Neuronal stem cell (in vitro differentiated cells): Measurements from ENCODE around the gene PTPRG.

Experiments used
- DNase-seq: peaks from one replicate; pipeline ENCODE4 v3.0.0-alpha.2; 2013; ENCODE audit warnings: low spot score
- H2AFZ ChIP-seq: one replicate; pipeline ENCODE4 v1.6.1; 2013; ENCODE audit warnings: mild to moderate bottlenecking, low read length, inconsistent platforms
- H2AK5ac ChIP-seq: 2 replicates; pipeline ENCODE4 v1.6.1; 2013; ENCODE audit warnings: low read depth, mild to moderate bottlenecking, inconsistent platforms, low read length, moderate library complexity, mixed read lengths
- H2BK120ac ChIP-seq: 2 replicates; pipeline ENCODE4 v1.6.1; 2013; ENCODE audit warnings: low read depth, mild to moderate bottlenecking, inconsistent platforms, low read length, moderate library complexity, mixed read lengths
- H2BK12ac ChIP-seq: one replicate; pipeline ENCODE4 v1.6.1; 2013; ENCODE audit warnings: low read length, inconsistent platforms
- H2BK15ac ChIP-seq: 2 replicates; pipeline ENCODE4 v1.6.1; 2013; ENCODE audit warnings: mild to moderate bottlenecking, low read length, inconsistent platforms, mixed read lengths
- H2BK5ac ChIP-seq: one replicate; pipeline ENCODE4 v1.6.1; 2013; ENCODE audit warnings: inconsistent platforms, mild to moderate bottlenecking, low read length, moderate library complexity
- H3K14ac ChIP-seq: one replicate; pipeline ENCODE4 v1.6.1; 2013; ENCODE audit warnings: low read length, inconsistent platforms
- H3K18ac ChIP-seq: 2 replicates; pipeline ENCODE4 v1.6.1; 2013; ENCODE audit warnings: low read length, inconsistent platforms
- H3K23ac ChIP-seq: 2 replicates; pipeline ENCODE4 v1.6.1; 2013; ENCODE audit warnings: low read depth, mild to moderate bottlenecking, mixed read lengths, low read length, inconsistent platforms; ENCODE audit not compliant: poor library complexity
- H3K27ac ChIP-seq: replicated peaks from 3 replicates; pipeline ENCODE4 v1.5.1; 2013; ENCODE audit warnings: low read length, inconsistent platforms
- H3K27me3 ChIP-seq, 3 experiments: 2 replicates each; pipeline ENCODE4 v1.6.1; 2013; ENCODE audit warnings: low read length in 3 of 3, mild to moderate bottlenecking in 2 of 3, inconsistent platforms in 1 of 3, low read depth in 1 of 3, mixed read lengths in 1 of 3, moderate library complexity in 1 of 3; ENCODE audit not compliant: control insufficient read depth in 3 of 3, insufficient read depth in 3 of 3
- H3K36me3 ChIP-seq, 2 donors: replicated peaks in 1 of 2; 2 replicates each; pipeline ENCODE4 v1.6.1; 2013; ENCODE audit warnings: low read length in 2 of 2; ENCODE audit not compliant: control insufficient read depth in 2 of 2, insufficient read depth in 2 of 2
- H3K4ac ChIP-seq: 2 replicates; pipeline ENCODE4 v1.6.1; 2013; ENCODE audit warnings: inconsistent platforms, mild to moderate bottlenecking, low read length, moderate library complexity
- H3K4me1 ChIP-seq, 2 donors: 1 replicate in 1 of 2; 2 replicates in 1 of 2; pipeline ENCODE4 v1.6.1; 2013; ENCODE audit warnings: low read length in 2 of 2, low read depth in 1 of 2; ENCODE audit not compliant: control insufficient read depth in 2 of 2, insufficient read depth in 1 of 2
- H3K4me2 ChIP-seq: one replicate; pipeline ENCODE4 v1.6.1; 2013; ENCODE audit warnings: mild to moderate bottlenecking, low read length, inconsistent platforms; ENCODE audit not compliant: insufficient read depth, poor library complexity, severe bottlenecking
- H3K4me3 ChIP-seq, 2 donors: 2 replicates each; pipeline ENCODE4 v1.5.1; 2013; ENCODE audit warnings: low read length in 2 of 2, mild to moderate bottlenecking in 2 of 2, inconsistent platforms in 1 of 2, moderate library complexity in 1 of 2
- H3K79me1 ChIP-seq: one replicate; pipeline ENCODE4 v1.6.1; 2013; ENCODE audit warnings: low read depth, mild to moderate bottlenecking, inconsistent platforms, low read length, moderate library complexity
- H3K9ac ChIP-seq: one replicate; pipeline ENCODE4 v1.6.1; 2013; ENCODE audit warnings: mild to moderate bottlenecking, low read depth, low read length, inconsistent platforms; ENCODE audit not compliant: poor library complexity
- H3K9me3 ChIP-seq, 2 donors: replicated peaks in 1 of 2; 2 replicates each; pipeline versions ENCODE3 to v1.6.1; 2013; ENCODE audit warnings: low read length in 2 of 2, mild to moderate bottlenecking in 2 of 2, inconsistent platforms in 1 of 2, low read depth in 1 of 2, mixed read lengths in 1 of 2, moderate library complexity in 1 of 2; ENCODE audit not compliant: control insufficient read depth in 2 of 2, insufficient read depth in 1 of 2
- H4K8ac ChIP-seq: one replicate; pipeline ENCODE4 v1.6.1; 2013; ENCODE audit warnings: low read depth, mild to moderate bottlenecking, inconsistent platforms, low read length, moderate library complexity
- H4K91ac ChIP-seq: one replicate; pipeline ENCODE4 v1.6.1; 2013; ENCODE audit warnings: low read length, low read depth, mild to moderate bottlenecking, inconsistent platforms; ENCODE audit not compliant: poor library complexity
- WGBS, 2 donors: extraction: QIAGEN DNeasy Blood & Tissue Kit; methylation state at CpG; one replicate each; pipeline ENCODE4 v1.1.7; 2013; ENCODE audit warnings: missing lambda C conversion rate in 2 of 2, mixed read lengths in 1 of 2; ENCODE audit not compliant: insufficient read length in 2 of 2, insufficient replicate concordance in 1 of 2; ENCODE audit errors: extremely low coverage in 2 of 2; 5-methylcytosine and 5-hydroxymethylcytosine counted together

The PTPRG gene

GRCh38 chr3:61929617-61930016 is 368.2 kb downstream of the PTPRG start:
- Histone ChIP-seq H2AK5ac (no peak overlapping the region), H2BK12ac (no peak overlapping the region), H3K9ac (no peak overlapping the region), H3K27ac (no peak overlapping the region), H3K23ac (no peak overlapping the region), H2AFZ (no peak overlapping the region), H3K14ac (no peak overlapping the region), H3K9me3 (peaks cover 3% of the 10 kb centered on the region in 2 donors), H2BK15ac (no peak overlapping the region), H3K4ac (no peak overlapping the region), H3K4me2 (no peak overlapping the region), H3K36me3 (no peaks in the 10 kb centered on the region), H3K18ac (no peak overlapping the region), H4K91ac (no peak overlapping the region), H3K4me1 (peaks cover 0 to 4% of the 10 kb centered on the region in 2 donors), H3K79me1 (peaks cover 2% of the 10 kb centered on the region), H4K8ac (no peak overlapping the region), H2BK120ac (no peak overlapping the region), H3K27me3 (no peaks in the 10 kb centered on the region), H3K4me3 (no peak overlapping the region), H2BK5ac (no peak overlapping the region)
- WGBS, 2 donors: no CpG with 5 or more reads among the region's 8 CpGs
- DNase-seq: no peak

GRCh38 chr3:61932499-61932898 is 371.1 kb downstream of the PTPRG start:
- Histone ChIP-seq H2BK15ac (no peak overlapping the region), H3K79me1 (peaks cover 2% of the 10 kb centered on the region), H3K9ac (no peak overlapping the region), H3K9me3 (peaks cover 4 to 5% of the 10 kb centered on the region in 2 donors), H3K36me3 (peaks cover 0 to 1% of the 10 kb centered on the region in 2 donors), H3K4ac (no peak overlapping the region), H3K4me2 (no peak overlapping the region), H3K27ac (no peak overlapping the region), H3K4me3 (no peak overlapping the region), H4K8ac (no peak overlapping the region), H3K18ac (no peak overlapping the region), H2BK12ac (no peak overlapping the region), H3K23ac (no peak overlapping the region), H2AFZ (no peak overlapping the region), H3K14ac (no peak overlapping the region), H4K91ac (no peak overlapping the region), H3K27me3 (no peaks in the 10 kb centered on the region), H2BK120ac (no peak overlapping the region), H2AK5ac (no peak overlapping the region), H2BK5ac (no peak overlapping the region), H3K4me1 (no peaks in the 10 kb centered on the region)
- no peak for DNase-seq
- no CpG with 5 or more reads among the region's 6 CpGs for WGBS, 2 donors

- Histone ChIP-seq H3K36me3 (peaks cover 0 to 1% of the 10 kb centered on the region in 2 donors), H3K9ac (no peak overlapping the region), H2BK120ac (no peak overlapping the region), H2BK15ac (no peak overlapping the region), H3K4me3 (no peak overlapping the region), H3K9me3 (peaks cover 4 to 5% of the 10 kb centered on the region in 2 donors), H2AFZ (no peak overlapping the region), H3K4ac (no peak overlapping the region), H2BK12ac (no peak overlapping the region), H3K14ac (no peak overlapping the region), H3K4me2 (no peak overlapping the region), H4K91ac (no peak overlapping the region), H3K27me3 (no peaks in the 10 kb centered on the region), H3K23ac (no peak overlapping the region), H3K27ac (no peak overlapping the region), H2BK5ac (no peak overlapping the region), H3K4me1 (no peaks in the 10 kb centered on the region), H4K8ac (no peak overlapping the region), H2AK5ac (no peak overlapping the region), H3K79me1 (peaks cover 2% of the 10 kb centered on the region), H3K18ac (no peak overlapping the region)
- no CpG with 5 or more reads among the region's 5 CpGs for WGBS, 2 donors
- DNase-seq: no peak
Measured at GRCh38 chr3:61933798-61934504, 372.6 kb downstream of the PTPRG start.

GRCh38 chr3:61934505-61934871 is 373.1 kb downstream of the PTPRG start:
- DNase-seq: no peak
- H3K9ac ChIP-seq: no peak overlapping the region
- H3K23ac ChIP-seq: no peak overlapping the region
- H3K4me2 ChIP-seq: no peak overlapping the region
- no peak overlapping the region for H2BK120ac ChIP-seq
- H3K18ac ChIP-seq: no peak overlapping the region
- no peak overlapping the region for H3K4me3 ChIP-seq
- no peaks in the 10 kb centered on the region for H3K4me1 ChIP-seq
- H3K27ac ChIP-seq: no peak overlapping the region
- peaks cover 2% of the 10 kb centered on the region for H3K79me1 ChIP-seq
- H4K8ac ChIP-seq: no peak overlapping the region
- H3K14ac ChIP-seq: no peak overlapping the region
- H2BK12ac ChIP-seq: no peak overlapping the region
- no peak overlapping the region for H2BK15ac ChIP-seq
- no peaks in the 10 kb centered on the region for H3K27me3 ChIP-seq
- WGBS, 2 donors: no CpG with 5 or more reads among the region's 1 CpG
- H3K4ac ChIP-seq: no peak overlapping the region
- H2AK5ac ChIP-seq: no peak overlapping the region
- H2AFZ ChIP-seq: no peak overlapping the region
- no peak overlapping the region for H4K91ac ChIP-seq
- no peak overlapping the region for H2BK5ac ChIP-seq
- peaks cover 4 to 5% of the 10 kb centered on the region in 2 donors for H3K9me3 ChIP-seq
- peaks cover 0 to 1% of the 10 kb centered on the region in 2 donors for H3K36me3 ChIP-seq
